Liver (tissue), 9 donors: ENCODE results near the gene SNF8. TPM values are rescaled to one million over a fixed set of nuclear protein-coding genes. Genes with fewer than 3 reads are reported as not detected.

Experiments used
- DNase-seq: peaks from one replicate; pipeline ENCODE4 v3.0.0-alpha.2; 2017; ENCODE audit warnings: low spot score
- H3K27ac ChIP-seq, 2 donors: one replicate each; pipeline ENCODE4 v1.7.0; 2013; ENCODE audit warnings: inconsistent platforms in 2 of 2, low read length in 2 of 2, control low read depth in 1 of 2, low read depth in 1 of 2, mild to moderate bottlenecking in 1 of 2
- H3K27me3 ChIP-seq, 4 donors: one replicate each; pipeline versions ENCODE4 v1.6.1 to v1.7.0; 2013; ENCODE audit warnings: low read length in 3 of 4, inconsistent platforms in 1 of 4, mild to moderate bottlenecking in 1 of 4, moderate library complexity in 1 of 4; ENCODE audit not compliant: control insufficient read depth in 4 of 4, insufficient read depth in 4 of 4
- H3K36me3 ChIP-seq, 4 donors: one replicate each; pipeline versions ENCODE4 v1.6.1 to v1.7.0; 2013; ENCODE audit warnings: low read length in 3 of 4, mild to moderate bottlenecking in 3 of 4, low read depth in 1 of 4, moderate library complexity in 1 of 4; ENCODE audit not compliant: control insufficient read depth in 4 of 4, insufficient read depth in 3 of 4
- H3K4me1 ChIP-seq, 4 donors: one replicate each; pipeline versions ENCODE4 v1.6.1 to v1.7.0; 2013; ENCODE audit warnings: low read length in 3 of 4, mild to moderate bottlenecking in 3 of 4, moderate library complexity in 1 of 4; ENCODE audit not compliant: control insufficient read depth in 4 of 4, insufficient read depth in 4 of 4
- H3K4me3 ChIP-seq, 3 donors: one replicate each; pipeline versions ENCODE4 v1.6.1 to v1.7.0; 2013; ENCODE audit warnings: low read length in 3 of 3, control low read depth in 1 of 3, low read depth in 1 of 3, mild to moderate bottlenecking in 1 of 3
- H3K9ac ChIP-seq, 2 donors: one replicate each; pipeline ENCODE4 v1.7.0; 2013; ENCODE audit warnings: low read length in 2 of 2, mild to moderate bottlenecking in 2 of 2, moderate library complexity in 2 of 2, control low read depth in 1 of 2, low read depth in 1 of 2
- H3K9me3 ChIP-seq, 4 donors: one replicate each; pipeline versions ENCODE4 v1.6.1 to v1.7.0; 2013; ENCODE audit warnings: low read length in 3 of 4; ENCODE audit not compliant: control insufficient read depth in 4 of 4
- EGR1 ChIP-seq, 2 donors: IDR thresholded peaks; 2 replicates each; pipeline ENCODE4 v1.6.1; 2016 to 2018; ENCODE audit warnings: antibody characterized with exemption in 2 of 2, low read depth in 2 of 2
- FOXA1 ChIP-seq: IDR thresholded peaks from 2 replicates; pipeline ENCODE4 v1.6.1; 2016; ENCODE audit warnings: antibody characterized with exemption
- FOXA2 ChIP-seq: IDR thresholded peaks from 2 replicates; pipeline ENCODE4 v1.6.1; 2016; ENCODE audit warnings: antibody characterized with exemption
- GABPA ChIP-seq, 2 donors: IDR thresholded peaks in 1 of 2; conservative IDR thresholded peaks in 1 of 2; 2 replicates each; pipeline ENCODE4 v1.6.1; 2016; ENCODE audit warnings: antibody characterized with exemption in 2 of 2, mild to moderate bottlenecking in 1 of 2, moderate library complexity in 1 of 2
- HNF4G ChIP-seq: IDR thresholded peaks from 2 replicates; pipeline ENCODE4 v1.6.1; 2016; ENCODE audit warnings: antibody characterized with exemption
- NR2F2 ChIP-seq: IDR thresholded peaks from 2 replicates; pipeline ENCODE4 v1.6.1; 2016; ENCODE audit warnings: antibody characterized with exemption
- RAD21 ChIP-seq, 2 donors: IDR thresholded peaks; 2 replicates each; pipeline ENCODE4 v1.6.1; 2016; ENCODE audit warnings: antibody characterized with exemption in 2 of 2, mild to moderate bottlenecking in 2 of 2
- RXRA ChIP-seq, 2 donors: IDR thresholded peaks; 2 replicates each; pipeline ENCODE4 v1.6.1; 2017 to 2018; ENCODE audit warnings: antibody characterized with exemption in 2 of 2, mild to moderate bottlenecking in 1 of 2
- SP1 ChIP-seq: IDR thresholded peaks from 2 replicates; pipeline ENCODE4 v1.6.1; 2018; ENCODE audit warnings: antibody characterized with exemption, mild to moderate bottlenecking
- YY1 ChIP-seq: IDR thresholded peaks from 2 replicates; pipeline ENCODE4 v1.6.1; 2016; ENCODE audit warnings: antibody characterized with exemption, mild to moderate bottlenecking
- ZBTB33 ChIP-seq: IDR thresholded peaks from 2 replicates; pipeline ENCODE4 v1.6.1; 2016; ENCODE audit warnings: antibody characterized with exemption
- WGBS: extraction: QIAGEN DNeasy Blood & Tissue Kit; methylation state at CpG from one replicate; pipeline ENCODE4 v1.1.7; 2013; 5-methylcytosine and 5-hydroxymethylcytosine counted together
- polyA plus RNA-seq, 2 donors: library from polyadenylated mRNA; stranded (reverse) in 1 of 2; unstranded in 1 of 2; fragments of 200-250 nt in 1 of 2; fragments of >200 nt in 1 of 2; fragmentation: Nextera tagmentation in 1 of 2; extraction: Ambion mirVana in 1 of 2; gene quantifications; one replicate each; pipeline versions ENCODE4 v1.2.1 to v1.2.3, GENCODE V29; 2013 to 2015
- total RNA-seq, 2 donors: library from RNA; depleted of rRNA; stranded (reverse); fragments of >200 nt; gene quantifications; one replicate each; pipeline ENCODE4 v1.2.3, GENCODE V29; 2014
- TF ChIP-seq, protein P1 (sequence below): IDR thresholded peaks from 2 replicates; pipeline ENCODE4 v1.6.1; 2016; ENCODE audit warnings: antibody characterized with exemption
- TF ChIP-seq, protein P2 (sequence below): IDR thresholded peaks from 2 replicates; pipeline ENCODE4 v1.6.1; 2016; ENCODE audit warnings: antibody characterized with exemption
- TF ChIP-seq, protein P3 (sequence below): IDR thresholded peaks from 2 replicates; pipeline ENCODE4 v1.6.1; 2016; ENCODE audit warnings: antibody characterized with exemption, mild to moderate bottlenecking
- TF ChIP-seq, protein P4 (sequence below): fragments of 150-350 bp; IDR thresholded peaks from 2 replicates; pipeline ENCODE4 v1.5.1; 2017; ENCODE audit warnings: improper control_type of control experiment, low read depth, low read length; ENCODE audit not compliant: missing input control
- donor health status: healthy.
- donor health status: healthy.
- donor health status: healthy.
- donor health status: healthy.
- donor health status: healthy.

Gene SNF8
- total and polyA plus RNA-seq, 4 donors: 40.5 to 78.2 (median 60.8) TPM

DNA sequence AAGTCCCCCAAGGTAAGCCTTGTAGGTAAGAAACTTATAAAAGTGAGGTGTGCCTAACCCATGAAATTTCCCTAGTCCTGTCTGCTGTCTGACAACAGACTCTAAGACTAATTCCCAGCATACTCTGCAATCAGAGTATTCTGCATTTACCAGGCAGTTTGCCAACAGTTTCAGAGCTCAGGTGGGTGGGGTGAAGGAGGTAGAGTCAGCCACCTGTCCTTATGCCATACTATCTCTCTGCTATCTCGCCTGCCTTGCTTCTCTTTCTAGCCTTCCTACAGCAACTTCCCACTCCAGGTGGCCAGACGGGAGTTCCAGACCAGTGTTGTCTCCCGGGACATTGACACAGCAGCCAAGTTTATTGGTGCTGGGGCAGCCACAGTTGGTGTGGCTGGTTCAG is 49.8 kb downstream of the SNF8 start:
- H3K27me3 ChIP-seq: no peaks in the 10 kb centered on the region
- H3K9ac ChIP-seq: no peak overlapping the region
- H3K36me3 ChIP-seq: peaks cover 3 to 22% (median 12%) of the 10 kb centered on the region in 4 donors
- peaks cover 0 to 16% (median 12%) of the 10 kb centered on the region in 4 donors for H3K4me1 ChIP-seq
- no peaks in the 10 kb centered on the region for H3K9me3 ChIP-seq
- no peak for DNase-seq
- no peak overlapping the region for H3K4me3 ChIP-seq
- WGBS: 86% methylated on average over 3 of the region's 3 CpGs
- TF ChIP-seq, protein P1, sequence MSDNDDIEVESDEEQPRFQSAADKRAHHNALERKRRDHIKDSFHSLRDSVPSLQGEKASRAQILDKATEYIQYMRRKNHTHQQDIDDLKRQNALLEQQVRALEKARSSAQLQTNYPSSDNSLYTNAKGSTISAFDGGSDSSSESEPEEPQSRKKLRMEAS: no peak
- TF ChIP-seq ZBTB33: no peak
- no peak for TF ChIP-seq RAD21 (IDR thresholded peaks at IDR 0.05)
- TF ChIP-seq SP1: no peak
- TF ChIP-seq, protein P2, sequence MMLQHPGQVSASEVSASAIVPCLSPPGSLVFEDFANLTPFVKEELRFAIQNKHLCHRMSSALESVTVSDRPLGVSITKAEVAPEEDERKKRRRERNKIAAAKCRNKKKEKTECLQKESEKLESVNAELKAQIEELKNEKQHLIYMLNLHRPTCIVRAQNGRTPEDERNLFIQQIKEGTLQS: no peak
- no peak for TF ChIP-seq GABPA (IDR thresholded peaks at IDR 0.05 in 1 of 2, conservative IDR thresholded peaks at IDR 0.05 in 1 of 2)
- no peak for TF ChIP-seq FOXA2
- TF ChIP-seq, protein P3, sequence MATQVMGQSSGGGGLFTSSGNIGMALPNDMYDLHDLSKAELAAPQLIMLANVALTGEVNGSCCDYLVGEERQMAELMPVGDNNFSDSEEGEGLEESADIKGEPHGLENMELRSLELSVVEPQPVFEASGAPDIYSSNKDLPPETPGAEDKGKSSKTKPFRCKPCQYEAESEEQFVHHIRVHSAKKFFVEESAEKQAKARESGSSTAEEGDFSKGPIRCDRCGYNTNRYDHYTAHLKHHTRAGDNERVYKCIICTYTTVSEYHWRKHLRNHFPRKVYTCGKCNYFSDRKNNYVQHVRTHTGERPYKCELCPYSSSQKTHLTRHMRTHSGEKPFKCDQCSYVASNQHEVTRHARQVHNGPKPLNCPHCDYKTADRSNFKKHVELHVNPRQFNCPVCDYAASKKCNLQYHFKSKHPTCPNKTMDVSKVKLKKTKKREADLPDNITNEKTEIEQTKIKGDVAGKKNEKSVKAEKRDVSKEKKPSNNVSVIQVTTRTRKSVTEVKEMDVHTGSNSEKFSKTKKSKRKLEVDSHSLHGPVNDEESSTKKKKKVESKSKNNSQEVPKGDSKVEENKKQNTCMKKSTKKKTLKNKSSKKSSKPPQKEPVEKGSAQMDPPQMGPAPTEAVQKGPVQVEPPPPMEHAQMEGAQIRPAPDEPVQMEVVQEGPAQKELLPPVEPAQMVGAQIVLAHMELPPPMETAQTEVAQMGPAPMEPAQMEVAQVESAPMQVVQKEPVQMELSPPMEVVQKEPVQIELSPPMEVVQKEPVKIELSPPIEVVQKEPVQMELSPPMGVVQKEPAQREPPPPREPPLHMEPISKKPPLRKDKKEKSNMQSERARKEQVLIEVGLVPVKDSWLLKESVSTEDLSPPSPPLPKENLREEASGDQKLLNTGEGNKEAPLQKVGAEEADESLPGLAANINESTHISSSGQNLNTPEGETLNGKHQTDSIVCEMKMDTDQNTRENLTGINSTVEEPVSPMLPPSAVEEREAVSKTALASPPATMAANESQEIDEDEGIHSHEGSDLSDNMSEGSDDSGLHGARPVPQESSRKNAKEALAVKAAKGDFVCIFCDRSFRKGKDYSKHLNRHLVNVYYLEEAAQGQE: no peak
- no peak overlapping the region for H3K27ac ChIP-seq

GRCh38 chr17:48893646-48894508 is 50.8 kb downstream of the SNF8 start:
- DNase-seq: no peak
- H3K27me3 ChIP-seq: no peaks in the 10 kb centered on the region
- H3K9ac ChIP-seq: peak overlapping the region in 1 of 2 donors; percentile 0
- peaks cover 3 to 22% (median 12%) of the 10 kb centered on the region in 4 donors for H3K36me3 ChIP-seq
- H3K27ac ChIP-seq: no peak overlapping the region
- WGBS: 68% methylated on average over 5 of the region's 5 CpGs
- H3K4me1 ChIP-seq: peaks cover 0 to 16% (median 12%) of the 10 kb centered on the region in 4 donors
- no peaks in the 10 kb centered on the region for H3K9me3 ChIP-seq
- H3K4me3 ChIP-seq: peak overlapping the region; percentile 69 to 95 (median 89)
- TF ChIP-seq GABPA (IDR thresholded peaks at IDR 0.05 in 1 of 2, conservative IDR thresholded peaks at IDR 0.05 in 1 of 2): no peak
- no peak for TF ChIP-seq FOXA2
- no peak for TF ChIP-seq FOXA1
- no peak for TF ChIP-seq RAD21 (IDR thresholded peaks at IDR 0.05)
- TF ChIP-seq, protein P3: no peak
- TF ChIP-seq EGR1 (IDR thresholded peaks at IDR 0.05; ENCODE audit: low read depth in 2 of 2): no peak
- TF ChIP-seq, protein P1: no peak
- TF ChIP-seq, protein P4, sequence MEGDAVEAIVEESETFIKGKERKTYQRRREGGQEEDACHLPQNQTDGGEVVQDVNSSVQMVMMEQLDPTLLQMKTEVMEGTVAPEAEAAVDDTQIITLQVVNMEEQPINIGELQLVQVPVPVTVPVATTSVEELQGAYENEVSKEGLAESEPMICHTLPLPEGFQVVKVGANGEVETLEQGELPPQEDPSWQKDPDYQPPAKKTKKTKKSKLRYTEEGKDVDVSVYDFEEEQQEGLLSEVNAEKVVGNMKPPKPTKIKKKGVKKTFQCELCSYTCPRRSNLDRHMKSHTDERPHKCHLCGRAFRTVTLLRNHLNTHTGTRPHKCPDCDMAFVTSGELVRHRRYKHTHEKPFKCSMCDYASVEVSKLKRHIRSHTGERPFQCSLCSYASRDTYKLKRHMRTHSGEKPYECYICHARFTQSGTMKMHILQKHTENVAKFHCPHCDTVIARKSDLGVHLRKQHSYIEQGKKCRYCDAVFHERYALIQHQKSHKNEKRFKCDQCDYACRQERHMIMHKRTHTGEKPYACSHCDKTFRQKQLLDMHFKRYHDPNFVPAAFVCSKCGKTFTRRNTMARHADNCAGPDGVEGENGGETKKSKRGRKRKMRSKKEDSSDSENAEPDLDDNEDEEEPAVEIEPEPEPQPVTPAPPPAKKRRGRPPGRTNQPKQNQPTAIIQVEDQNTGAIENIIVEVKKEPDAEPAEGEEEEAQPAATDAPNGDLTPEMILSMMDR: no peak
- no peak for TF ChIP-seq ZBTB33
- no peak for TF ChIP-seq YY1
- TF ChIP-seq NR2F2: no peak
- no peak for TF ChIP-seq RXRA (IDR thresholded peaks at IDR 0.05)
- TF ChIP-seq HNF4G: no peak
- no peak for TF ChIP-seq SP1
